Measurements from ENCODE around the gene PLRG1.

- TF ChIP-seq CTCF (IDR thresholded peaks at IDR 0.05) (no peak), POLR2A (IDR thresholded peaks at IDR 0.05) (no peak)
Measured at GRCh38 chr4:154564311-154564710, 14.1 kb upstream of the PLRG1 start.
